ENCODE results near the gene ANGPT4. TPM values are rescaled to one million over a fixed set of nuclear protein-coding genes. Genes with fewer than 3 reads are reported as not detected.

ANGPT4 gene
- total and polyA plus RNA-seq, 2 of the 13 experiments (the other 11 are each of a cell fraction or from before 2014, with no cell fraction given), result not detected

DNA sequence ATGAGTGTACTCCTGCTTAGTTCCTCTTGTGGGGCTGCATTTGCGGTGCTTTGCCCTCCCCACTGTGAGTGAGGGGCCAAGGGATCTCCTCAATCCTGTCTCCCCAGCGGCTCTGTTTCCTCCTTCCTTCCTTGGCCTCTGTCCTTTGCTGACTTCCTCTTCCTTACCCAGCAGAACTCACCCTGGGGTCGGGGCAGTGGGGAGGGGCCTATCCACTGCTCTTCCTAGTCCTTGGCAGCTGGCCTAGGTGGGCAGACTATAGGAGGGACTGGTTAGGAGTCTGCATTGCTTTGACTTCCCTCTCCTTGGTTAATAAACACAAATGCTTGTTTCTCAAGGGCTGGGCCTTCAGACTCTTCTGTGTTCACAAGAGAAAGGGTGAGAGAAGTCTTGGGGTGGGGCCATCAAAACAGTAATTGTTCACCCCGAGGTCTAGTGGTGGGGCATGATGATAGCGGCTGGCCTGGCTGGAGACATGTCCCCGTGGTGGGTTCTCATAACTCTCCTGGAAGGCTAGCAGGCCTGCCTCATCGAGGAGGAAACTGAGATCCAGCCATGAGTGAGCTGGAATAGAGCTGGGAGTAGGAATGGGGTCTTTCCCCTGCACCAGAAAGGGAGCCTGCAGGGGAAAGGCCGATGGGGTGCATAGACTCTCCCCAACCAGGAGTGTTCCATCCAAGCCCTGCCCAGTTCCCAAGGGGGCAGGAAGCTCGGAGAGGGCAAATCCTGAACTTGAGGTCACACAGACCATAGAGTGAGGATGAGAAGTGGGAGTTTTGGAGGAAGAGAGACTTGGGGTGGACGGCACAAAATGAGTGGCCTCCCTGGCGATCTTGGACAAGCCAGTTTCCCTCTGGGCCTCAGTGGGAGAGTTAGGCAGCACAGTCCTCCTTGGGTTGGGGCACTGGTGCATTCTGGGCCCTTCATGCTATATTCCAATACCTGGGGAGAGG lies 69.9 kb downstream of the ANGPT4 start:
- DNase-seq (ENCODE audit: low spot score), result no peak
- Histone ChIP-seq H3K4me1 (ENCODE audit: insufficient read depth, low read length) (peaks cover 7% of the 10 kb centered on the region; the same call in 1 of the 2 replicates), H3K9me3 (ENCODE audit: low read length) (no peaks in the 10 kb centered on the region), H3K4me2 (ENCODE audit: low read depth, low read length) (no peak overlapping the region), H3K27ac (ENCODE audit: extremely low read length, insufficient read depth, low read length) (no peak overlapping the region), H2AFZ (ENCODE audit: low read length) (no peak overlapping the region), H3K79me2 (ENCODE audit: insufficient read depth, low read length) (no peaks in the 10 kb centered on the region), H3K27me3 (ENCODE audit: control insufficient read depth in 1 of 2, insufficient read depth in 2 of 2, low read length in 2 of 2) (no peaks in the 10 kb centered on the region), H3K4me3 (replicated peaks in 1 of 3; ENCODE audit: insufficient read depth in 1 of 3, low read depth in 2 of 3, low read length in 3 of 3) (no peak overlapping the region), H3K9ac (ENCODE audit: insufficient read depth, low read depth, low read length) (no peak overlapping the region), H3K36me3 (replicated peaks in 1 of 2; ENCODE audit: control insufficient read depth in 1 of 2, insufficient read depth in 2 of 2, low read length in 2 of 2) (no peaks in the 10 kb centered on the region), H4K20me1 (ENCODE audit: insufficient read depth, low read length) (no peaks in the 10 kb centered on the region)
- 41% methylated on average over 11 of the region's 11 CpGs for WGBS (ENCODE audit: low lambda C conversion rate)
- ATAC-seq, result no peak
- BruUV-seq (replicated peaks), result no TSS peak
- intact Hi-C loops (cut with micrococcal nuclease; ENCODE audit: unreplicated experiment) (no loop called here), in situ Hi-C loops (cut with HindIII; ENCODE audit: extremely low pct_ligation_motif_present, low pct_unique_long_range_greater_than_20kb) (no loop called here)
- FAIRE-seq, result no peak
- ChIA-PET CTCF (ENCODE audit: low intra/inter-chr PET ratio, low total read pairs) (no interaction called here), POLR2A (no interaction called here)
- TF ChIP-seq, protein P1, sequence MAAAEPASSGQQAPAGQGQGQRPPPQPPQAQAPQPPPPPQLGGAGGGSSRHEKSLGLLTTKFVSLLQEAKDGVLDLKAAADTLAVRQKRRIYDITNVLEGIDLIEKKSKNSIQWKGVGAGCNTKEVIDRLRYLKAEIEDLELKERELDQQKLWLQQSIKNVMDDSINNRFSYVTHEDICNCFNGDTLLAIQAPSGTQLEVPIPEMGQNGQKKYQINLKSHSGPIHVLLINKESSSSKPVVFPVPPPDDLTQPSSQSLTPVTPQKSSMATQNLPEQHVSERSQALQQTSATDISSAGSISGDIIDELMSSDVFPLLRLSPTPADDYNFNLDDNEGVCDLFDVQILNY (CRISPR knock-in tag; conservative IDR thresholded peaks at IDR 0.05), result no peak
- no peak for TF ChIP-seq ZFP41 (CRISPR knock-in tag; IDR thresholded peaks at IDR 0.05; ENCODE audit: borderline replicate concordance)
- TF ChIP-seq ZNF607 (CRISPR knock-in tag; IDR thresholded peaks at IDR 0.05; ENCODE audit: borderline replicate concordance), result no peak
- no peak for TF ChIP-seq MBD4 (IDR thresholded peaks at IDR 0.05; ENCODE audit: borderline replicate concordance, low read length)
- TF ChIP-seq HNRNPLL (IDR thresholded peaks at IDR 0.05; ENCODE audit: low read depth, low read length, poor library complexity, severe bottlenecking), result no peak
- no peak for TF ChIP-seq SSRP1 (CRISPR knock-in tag; IDR thresholded peaks at IDR 0.05)
- TF ChIP-seq, protein P2, sequence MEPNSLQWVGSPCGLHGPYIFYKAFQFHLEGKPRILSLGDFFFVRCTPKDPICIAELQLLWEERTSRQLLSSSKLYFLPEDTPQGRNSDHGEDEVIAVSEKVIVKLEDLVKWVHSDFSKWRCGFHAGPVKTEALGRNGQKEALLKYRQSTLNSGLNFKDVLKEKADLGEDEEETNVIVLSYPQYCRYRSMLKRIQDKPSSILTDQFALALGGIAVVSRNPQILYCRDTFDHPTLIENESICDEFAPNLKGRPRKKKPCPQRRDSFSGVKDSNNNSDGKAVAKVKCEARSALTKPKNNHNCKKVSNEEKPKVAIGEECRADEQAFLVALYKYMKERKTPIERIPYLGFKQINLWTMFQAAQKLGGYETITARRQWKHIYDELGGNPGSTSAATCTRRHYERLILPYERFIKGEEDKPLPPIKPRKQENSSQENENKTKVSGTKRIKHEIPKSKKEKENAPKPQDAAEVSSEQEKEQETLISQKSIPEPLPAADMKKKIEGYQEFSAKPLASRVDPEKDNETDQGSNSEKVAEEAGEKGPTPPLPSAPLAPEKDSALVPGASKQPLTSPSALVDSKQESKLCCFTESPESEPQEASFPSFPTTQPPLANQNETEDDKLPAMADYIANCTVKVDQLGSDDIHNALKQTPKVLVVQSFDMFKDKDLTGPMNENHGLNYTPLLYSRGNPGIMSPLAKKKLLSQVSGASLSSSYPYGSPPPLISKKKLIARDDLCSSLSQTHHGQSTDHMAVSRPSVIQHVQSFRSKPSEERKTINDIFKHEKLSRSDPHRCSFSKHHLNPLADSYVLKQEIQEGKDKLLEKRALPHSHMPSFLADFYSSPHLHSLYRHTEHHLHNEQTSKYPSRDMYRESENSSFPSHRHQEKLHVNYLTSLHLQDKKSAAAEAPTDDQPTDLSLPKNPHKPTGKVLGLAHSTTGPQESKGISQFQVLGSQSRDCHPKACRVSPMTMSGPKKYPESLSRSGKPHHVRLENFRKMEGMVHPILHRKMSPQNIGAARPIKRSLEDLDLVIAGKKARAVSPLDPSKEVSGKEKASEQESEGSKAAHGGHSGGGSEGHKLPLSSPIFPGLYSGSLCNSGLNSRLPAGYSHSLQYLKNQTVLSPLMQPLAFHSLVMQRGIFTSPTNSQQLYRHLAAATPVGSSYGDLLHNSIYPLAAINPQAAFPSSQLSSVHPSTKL (CRISPR knock-in tag; IDR thresholded peaks at IDR 0.05), result no peak
- no peak for TF ChIP-seq ZMYM2 (CRISPR knock-in tag; IDR thresholded peaks at IDR 0.05)
- TF ChIP-seq SNRNP70 (IDR thresholded peaks at IDR 0.05; ENCODE audit: low read depth, low read length), result no peak
- TF ChIP-seq, protein P3, sequence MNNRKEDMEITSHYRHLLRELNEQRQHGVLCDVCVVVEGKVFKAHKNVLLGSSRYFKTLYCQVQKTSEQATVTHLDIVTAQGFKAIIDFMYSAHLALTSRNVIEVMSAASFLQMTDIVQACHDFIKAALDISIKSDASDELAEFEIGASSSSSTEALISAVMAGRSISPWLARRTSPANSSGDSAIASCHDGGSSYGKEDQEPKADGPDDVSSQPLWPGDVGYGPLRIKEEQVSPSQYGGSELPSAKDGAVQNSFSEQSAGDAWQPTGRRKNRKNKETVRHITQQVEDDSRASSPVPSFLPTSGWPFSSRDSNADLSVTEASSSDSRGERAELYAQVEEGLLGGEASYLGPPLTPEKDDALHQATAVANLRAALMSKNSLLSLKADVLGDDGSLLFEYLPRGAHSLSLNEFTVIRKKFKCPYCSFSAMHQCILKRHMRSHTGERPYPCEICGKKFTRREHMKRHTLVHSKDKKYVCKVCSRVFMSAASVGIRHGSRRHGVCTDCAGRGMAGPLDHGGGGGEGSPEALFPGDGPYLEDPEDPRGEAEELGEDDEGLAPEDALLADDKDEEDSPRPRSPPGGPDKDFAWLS (CRISPR knock-in tag; IDR thresholded peaks at IDR 0.05; ENCODE audit: borderline replicate concordance), result no peak
- TF ChIP-seq KDM1A (CRISPR knock-in tag; IDR thresholded peaks at IDR 0.05), result no peak
- TF ChIP-seq, protein P4, sequence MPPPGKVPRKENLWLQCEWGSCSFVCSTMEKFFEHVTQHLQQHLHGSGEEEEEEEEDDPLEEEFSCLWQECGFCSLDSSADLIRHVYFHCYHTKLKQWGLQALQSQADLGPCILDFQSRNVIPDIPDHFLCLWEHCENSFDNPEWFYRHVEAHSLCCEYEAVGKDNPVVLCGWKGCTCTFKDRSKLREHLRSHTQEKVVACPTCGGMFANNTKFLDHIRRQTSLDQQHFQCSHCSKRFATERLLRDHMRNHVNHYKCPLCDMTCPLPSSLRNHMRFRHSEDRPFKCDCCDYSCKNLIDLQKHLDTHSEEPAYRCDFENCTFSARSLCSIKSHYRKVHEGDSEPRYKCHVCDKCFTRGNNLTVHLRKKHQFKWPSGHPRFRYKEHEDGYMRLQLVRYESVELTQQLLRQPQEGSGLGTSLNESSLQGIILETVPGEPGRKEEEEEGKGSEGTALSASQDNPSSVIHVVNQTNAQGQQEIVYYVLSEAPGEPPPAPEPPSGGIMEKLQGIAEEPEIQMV (CRISPR knock-in tag; IDR thresholded peaks at IDR 0.05; ENCODE audit: low read depth), result no peak
- TF ChIP-seq, protein P5, sequence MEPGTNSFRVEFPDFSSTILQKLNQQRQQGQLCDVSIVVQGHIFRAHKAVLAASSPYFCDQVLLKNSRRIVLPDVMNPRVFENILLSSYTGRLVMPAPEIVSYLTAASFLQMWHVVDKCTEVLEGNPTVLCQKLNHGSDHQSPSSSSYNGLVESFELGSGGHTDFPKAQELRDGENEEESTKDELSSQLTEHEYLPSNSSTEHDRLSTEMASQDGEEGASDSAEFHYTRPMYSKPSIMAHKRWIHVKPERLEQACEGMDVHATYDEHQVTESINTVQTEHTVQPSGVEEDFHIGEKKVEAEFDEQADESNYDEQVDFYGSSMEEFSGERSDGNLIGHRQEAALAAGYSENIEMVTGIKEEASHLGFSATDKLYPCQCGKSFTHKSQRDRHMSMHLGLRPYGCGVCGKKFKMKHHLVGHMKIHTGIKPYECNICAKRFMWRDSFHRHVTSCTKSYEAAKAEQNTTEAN (CRISPR knock-in tag; conservative IDR thresholded peaks at IDR 0.05), result no peak
- TF ChIP-seq ZNF615 (CRISPR knock-in tag; IDR thresholded peaks at IDR 0.05; ENCODE audit: borderline replicate concordance), result no peak
